Activated T-cell treated with anti-CD3 and anti-CD28 coated beads for 1 hour (primary cell): ENCODE results near the gene BEND7.
A peak's percentile ranks its signal among the peaks of the same experiment; 100 is the strongest.
"Not testable (repeated sequence)": the region's sequence is repeated elsewhere in the genome, so short reads cannot be mapped to it uniquely, and the experiment has no call there.

ENCODE experiments used
- DNase-seq: peaks from one replicate; pipeline ENCODE4 v3.0.0-alpha.2; 2020; ENCODE audit warnings: low read depth

BEND7 gene

DNA sequence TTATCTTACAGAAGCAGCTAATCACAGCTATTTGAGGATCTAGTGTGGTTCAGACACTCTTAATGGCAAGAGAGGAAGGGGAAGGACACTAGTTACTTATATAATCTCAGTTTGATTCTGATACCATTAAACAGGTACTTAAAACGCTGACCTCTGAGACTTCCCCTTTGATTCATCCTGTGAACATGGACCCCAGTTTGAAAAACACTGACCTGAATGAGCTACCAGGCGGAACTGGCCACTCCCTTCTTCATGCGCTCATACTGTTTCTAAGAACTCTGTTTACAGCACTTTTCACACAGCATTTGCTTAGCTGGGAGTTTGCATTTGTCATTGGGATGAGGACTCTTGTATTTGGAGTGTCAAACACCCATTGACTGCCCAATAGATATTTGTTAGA lies 45.7 kb downstream of the BEND7 start:
- DNase-seq, result no peak

DNA sequence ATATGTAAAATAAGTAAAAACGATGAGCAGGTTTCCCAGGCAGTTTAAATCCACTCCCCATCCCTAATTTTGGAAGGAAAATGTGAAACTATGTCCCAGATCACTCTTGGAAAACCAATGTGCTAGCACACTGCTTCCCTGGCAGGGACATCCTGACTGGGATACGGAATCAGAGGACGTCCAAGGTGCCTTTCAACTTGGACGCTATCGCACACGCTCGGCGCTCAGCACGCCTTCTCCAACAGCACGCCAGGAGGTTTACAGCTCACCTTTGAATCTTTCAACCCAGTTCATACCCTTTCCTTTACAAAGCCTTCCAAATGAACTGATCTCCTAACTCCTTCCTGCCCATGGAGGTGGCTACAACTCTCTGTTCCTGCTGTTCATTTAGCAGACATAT lies 47.1 kb downstream of the BEND7 start:
- DNase-seq, result no peak

GRCh38 chr10:13475124-13475523 lies 53.7 kb downstream of the BEND7 start:
- no peak for DNase-seq

DNA sequence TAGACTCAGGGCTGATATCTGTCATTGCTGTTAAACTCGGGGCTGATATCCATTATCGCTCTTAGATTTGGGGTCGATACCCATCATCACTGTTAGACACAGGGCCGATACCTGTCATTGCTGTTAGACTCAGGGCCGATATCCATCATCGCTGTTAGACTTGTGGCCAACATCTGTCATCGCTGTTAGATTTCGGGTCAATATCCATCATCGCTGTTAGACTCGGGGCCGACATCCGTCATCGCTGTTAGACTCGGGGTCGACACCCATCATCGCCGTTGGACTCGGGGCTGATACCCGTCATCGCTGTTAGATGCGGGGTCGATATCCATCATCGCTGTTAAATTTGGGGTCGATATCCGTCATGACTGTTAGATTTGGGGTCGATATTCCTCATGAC lies 54.8 kb downstream of the BEND7 start:
- no peak for DNase-seq

DNA sequence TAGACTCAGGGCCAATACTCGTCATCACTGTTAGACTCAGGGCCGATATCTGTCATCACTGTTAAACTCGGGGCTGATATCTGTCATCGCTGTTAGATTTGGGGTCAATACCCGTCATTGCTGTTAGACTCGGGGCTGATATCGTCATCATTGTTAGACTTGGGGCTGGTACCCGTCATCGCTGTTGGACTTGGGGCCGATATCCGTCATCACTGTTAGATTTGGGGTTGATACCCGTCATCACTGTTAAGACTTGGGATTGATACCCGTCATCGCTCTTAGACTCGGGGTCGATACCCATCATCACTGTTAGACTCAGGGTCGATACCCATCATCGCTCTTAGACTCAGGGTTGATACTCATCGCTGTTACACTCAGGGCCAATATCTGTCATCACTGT lies 56.5 kb downstream of the BEND7 start:
- DNase-seq, result no peak

GRCh38 chr10:13470270-13470669 lies 58.5 kb downstream of the BEND7 start:
- no peak for DNase-seq

DNA sequence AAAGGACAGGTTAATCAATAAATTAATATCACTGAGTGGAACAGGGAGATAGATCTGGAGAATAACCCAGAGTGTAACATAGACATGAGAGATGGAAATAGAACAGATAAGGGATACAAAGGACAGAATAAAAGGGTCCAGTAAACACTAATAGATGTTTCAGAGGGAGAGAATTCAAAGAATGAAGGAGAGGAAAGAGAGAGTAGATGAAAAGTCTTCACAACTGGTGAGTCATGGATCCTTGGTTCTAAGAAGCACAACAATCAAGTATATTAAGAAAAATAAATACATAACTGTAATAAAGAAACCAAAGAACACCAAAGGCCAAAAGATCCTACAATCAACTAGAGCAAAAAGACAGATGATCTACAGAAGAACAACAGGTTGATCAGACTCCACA lies 66.3 kb downstream of the BEND7 start:
- DNase-seq, result no peak

- DNase-seq, result no peak
These were observed 70.2 kb downstream of the BEND7 start for GRCh38 chr10:13458687-13459012.

GRCh38 chr10:13457958-13458686 lies 70.7 kb downstream of the BEND7 start:
- no peak for DNase-seq

GRCh38 chr10:13453896-13454295 lies 74.9 kb downstream of the BEND7 start:
- no peak for DNase-seq

DNA sequence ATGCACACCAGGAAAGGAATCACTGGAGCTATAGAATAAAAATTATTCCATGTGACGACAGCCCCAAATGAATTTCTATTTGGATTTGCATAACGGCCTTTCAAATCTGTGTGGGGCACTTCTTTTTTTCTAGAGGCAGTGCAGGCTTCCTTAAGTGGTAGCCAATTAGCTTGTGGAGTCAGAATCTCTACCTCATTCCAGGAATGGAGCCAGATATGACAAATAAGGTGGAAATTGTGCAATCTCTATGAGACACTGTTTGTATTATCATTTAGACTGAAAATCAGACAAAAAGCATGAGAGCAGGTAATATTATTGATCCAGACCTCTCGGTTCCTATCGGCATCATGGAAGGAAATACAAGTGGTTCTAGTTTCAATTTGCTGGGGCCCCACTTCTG lies 78.7 kb downstream of the BEND7 start:
- DNase-seq, result no peak

- DNase-seq, result no peak
These were observed 79.5 kb downstream of the BEND7 start for GRCh38 chr10:13449296-13449695.

- DNase-seq, result no peak
These were observed 80.6 kb downstream of the BEND7 start for GRCh38 chr10:13448216-13448615.

GRCh38 chr10:13445656-13446400 lies 83.0 kb downstream of the BEND7 start:
- no peak for DNase-seq

- no peak for DNase-seq
These were observed 87.3 kb downstream of the BEND7 start for GRCh38 chr10:13441476-13441875.

DNA sequence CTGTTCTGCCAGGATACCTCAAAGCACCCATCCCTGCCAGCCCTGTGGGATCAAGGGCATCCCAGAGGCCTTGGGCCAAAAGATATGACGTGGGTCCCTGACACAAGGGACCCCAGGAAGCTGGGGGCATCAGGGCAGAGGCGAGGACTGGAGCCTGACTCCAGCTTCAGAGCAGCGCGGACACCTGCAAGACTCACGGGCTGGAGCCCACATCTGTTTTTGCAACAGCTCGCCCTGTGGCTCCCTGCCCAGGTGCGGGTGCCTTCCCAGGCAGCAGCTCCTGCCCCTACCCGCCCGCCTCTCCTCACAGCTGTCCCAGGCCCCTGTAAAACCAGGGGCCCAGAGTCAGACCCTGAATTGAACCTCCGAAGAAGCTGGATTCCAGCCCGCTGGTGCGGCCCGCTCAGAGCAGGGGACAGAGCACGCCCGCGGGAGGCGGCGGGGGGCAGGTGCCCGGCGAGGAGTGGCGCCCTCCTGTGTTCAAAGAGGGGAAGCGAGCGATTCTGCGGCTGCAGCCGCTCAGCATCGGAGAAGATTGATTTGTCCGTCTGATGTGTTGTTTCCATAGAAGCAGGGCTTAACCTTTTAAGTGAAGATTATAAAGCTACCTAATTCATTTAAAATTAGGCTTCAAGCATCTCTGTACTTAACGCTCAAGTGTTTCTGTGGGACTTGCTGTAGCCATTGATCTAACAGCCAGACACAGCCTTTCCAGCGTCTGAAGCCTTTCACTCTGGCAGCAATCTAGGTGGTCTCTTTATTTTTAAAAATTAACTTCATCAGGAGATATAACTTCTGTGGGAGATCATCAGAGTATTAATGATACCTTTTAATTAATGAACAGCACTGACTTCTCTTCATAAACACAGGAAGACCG lies 88.4 kb downstream of the BEND7 start:
- peak; percentile 53 for DNase-seq

GRCh38 chr10:13439313-13440184 lies 89.3 kb downstream of the BEND7 start:
- no peak for DNase-seq

DNA sequence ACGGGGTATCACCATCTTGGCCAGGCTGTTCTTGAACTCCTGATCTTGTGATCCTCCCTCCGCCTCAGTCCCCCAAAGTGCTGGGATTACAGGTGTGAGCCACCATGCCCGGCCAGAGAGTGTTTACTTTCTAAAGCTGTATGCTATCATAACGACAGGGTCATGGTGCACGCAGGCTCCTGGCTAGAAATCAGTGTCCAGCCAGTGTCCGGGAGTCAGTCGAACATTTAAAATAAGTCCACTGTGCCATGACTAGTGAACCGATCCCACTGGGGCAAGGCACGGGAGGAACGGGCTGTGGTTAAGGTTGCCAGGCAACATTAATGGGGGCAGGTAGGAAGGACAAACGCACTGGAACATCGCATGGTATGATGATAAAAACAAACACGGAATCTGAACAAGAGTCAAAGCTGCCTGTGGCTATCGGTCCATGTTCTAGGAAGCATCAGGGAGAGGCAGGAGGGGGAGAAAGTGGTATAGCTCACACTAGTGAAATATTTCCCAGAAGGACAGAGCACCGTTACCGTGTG lies 91.7 kb downstream of the BEND7 start:
- DNase-seq, result no peak

- DNase-seq, result not testable (repeated sequence)
These were observed 100.9 kb downstream of the BEND7 start for GRCh38 chr10:13427943-13428342.

DNA sequence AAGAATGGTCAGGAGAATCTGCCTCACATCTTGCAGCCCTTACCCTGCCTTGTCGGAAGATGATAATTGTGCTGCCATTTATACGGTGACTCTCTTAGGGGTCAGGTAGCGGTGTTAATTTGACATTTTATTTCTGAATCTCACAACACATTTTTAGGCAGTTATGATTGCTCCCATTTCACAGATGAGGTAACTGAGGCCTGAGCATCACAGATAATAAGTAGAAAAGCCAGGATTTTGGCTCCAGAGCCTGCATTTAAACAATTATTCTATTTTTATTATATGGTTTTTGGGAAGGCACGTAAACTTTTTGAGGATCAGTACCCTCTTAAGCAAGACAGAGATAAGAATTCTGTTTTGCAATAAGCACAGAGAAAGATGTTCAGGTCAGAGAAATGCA lies 103.4 kb downstream of the BEND7 start:
- no peak for DNase-seq

- DNase-seq, result no peak
These were observed 106.0 kb downstream of the BEND7 start for GRCh38 chr10:13422800-13423199.
